Measurements from ENCODE around the gene SPCS3. TPM values are rescaled to one million over a fixed set of nuclear protein-coding genes. Genes with fewer than 3 reads are reported as not detected.

Gene SPCS3
- total and polyA plus RNA-seq, 2 of the 13 experiments (the other 11 are each of a cell fraction or from before 2014, with no cell fraction given), result 26.3 to 57.0 TPM

- no TSS peak for BruUV-seq (replicated peaks)
- H3K4me2 ChIP-seq (ENCODE audit: low read depth, low read length), result no peak overlapping the region
- TF ChIP-seq SMAD3 (CRISPR knock-in tag; IDR thresholded peaks at IDR 0.05), result no peak
- no peak for TF ChIP-seq ETV6 (CRISPR knock-in tag; conservative IDR thresholded peaks at IDR 0.05)
- no peak for TF ChIP-seq ZBTB21 (CRISPR knock-in tag; IDR thresholded peaks at IDR 0.05)
- TF ChIP-seq ZNF138 (CRISPR knock-in tag; IDR thresholded peaks at IDR 0.05; ENCODE audit: low read depth), result no peak
- no peak for TF ChIP-seq ZHX2 (IDR thresholded peaks at IDR 0.05; ENCODE audit: low read depth)
- TF ChIP-seq ZHX2 (CRISPR knock-in tag; IDR thresholded peaks at IDR 0.05; ENCODE audit: borderline replicate concordance), result no peak
- TF ChIP-seq KAT2B (IDR thresholded peaks at IDR 0.05; ENCODE audit: borderline replicate concordance, low read depth, low read length), result no peak
- no peak for TF ChIP-seq THAP7 (CRISPR knock-in tag; IDR thresholded peaks at IDR 0.05)
- no peak for TF ChIP-seq HNRNPL (IDR thresholded peaks at IDR 0.05; ENCODE audit: low read depth, low read length)
- no peak for TF ChIP-seq ZNF891 (CRISPR knock-in tag; IDR thresholded peaks at IDR 0.05)
- intact Hi-C loops (cut with micrococcal nuclease; ENCODE audit: unreplicated experiment) (no loop called here), in situ Hi-C loops (cut with HindIII; ENCODE audit: extremely low pct_ligation_motif_present, low pct_unique_long_range_greater_than_20kb) (no loop called here)
- no peak overlapping the region for H3K4me3 ChIP-seq (replicated peaks in 1 of 3; ENCODE audit: insufficient read depth in 1 of 3, low read depth in 2 of 3, low read length in 3 of 3)
- H3K27ac ChIP-seq (ENCODE audit: extremely low read length, insufficient read depth, low read length), result no peak overlapping the region
- WGBS (ENCODE audit: low lambda C conversion rate), result 50% methylated on average over 3 of the region's 3 CpGs
- FAIRE-seq, result no peak
- ChIA-PET CTCF (ENCODE audit: low intra/inter-chr PET ratio, low total read pairs) (no interaction called here), POLR2A (no interaction called here)
- H3K9ac ChIP-seq (ENCODE audit: insufficient read depth, low read depth, low read length), result no peak overlapping the region
- H3K27me3 ChIP-seq (ENCODE audit: control insufficient read depth in 1 of 2, insufficient read depth in 2 of 2, low read length in 2 of 2), result peaks cover 0 to 6% of the 10 kb centered on the region in 2 experiments; a peak in 3 of 5 replicates
- no peaks in the 10 kb centered on the region for H3K9me3 ChIP-seq (ENCODE audit: low read length)
- H2AFZ ChIP-seq (ENCODE audit: low read length), result no peak overlapping the region
- ATAC-seq, result no peak
- no peaks in the 10 kb centered on the region for H3K79me2 ChIP-seq (ENCODE audit: insufficient read depth, low read length)
- H3K36me3 ChIP-seq (replicated peaks in 1 of 2; ENCODE audit: control insufficient read depth in 1 of 2, insufficient read depth in 2 of 2, low read length in 2 of 2), result no peaks in the 10 kb centered on the region
- no peaks in the 10 kb centered on the region for H4K20me1 ChIP-seq (ENCODE audit: insufficient read depth, low read length)
- no peak for DNase-seq (ENCODE audit: low spot score)
- H3K4me1 ChIP-seq (ENCODE audit: insufficient read depth, low read length), result no peaks in the 10 kb centered on the region
These were observed 11.3 kb upstream of the SPCS3 start for GRCh38 chr4:176308441-176308840.

All from HepG2 (cell line).